HCT116 (cell line): ENCODE data around the gene CLC. TPM values are rescaled to one million over a fixed set of nuclear protein-coding genes. Genes with fewer than 3 reads are reported as not detected.

Source experiments
- ATAC-seq: fragments of 200-7000 bp; cut with Tn5 transposase; 2 replicates; pipeline ENCODE4 v1.9.1; 2020; ENCODE audit warnings: mild to moderate bottlenecking, moderate library complexity
- BruUV-seq: library from RNA; stranded (reverse); fragments of 400-500 nt; replicated peaks from 2 replicates; lab custom pipeline; 2021; lab: Mats Ljungman, UMichigan
- CTCF ChIA-PET: fragments of 300-600 bp; sonication (Branson Sonifier 250); formaldehyde crosslinking; loops from one replicate; lab custom pipeline; 2021; ENCODE audit warnings: antibody characterized with exemption; lab: Charles Lee
- POLR2A ChIA-PET: fragments of 300-600, 350-600 bp; sonication (Branson Sonifier 250); formaldehyde crosslinking; loops from one replicate; lab custom pipeline; 2021; ENCODE audit warnings: antibody characterized with exemption; lab: Charles Lee
- RAD21 ChIA-PET, 2 experiments: fragments of 300-600 bp; sonication (Branson Sonifier 250); formaldehyde crosslinking; loops; one replicate each; lab custom pipeline; 2023; ENCODE audit warnings: low total read pairs in 2 of 2; ENCODE audit not compliant: uncharacterized antibody in 2 of 2, unreplicated experiment in 2 of 2, low non-redundant PET in 1 of 2; lab: Charles Lee
- DNase-seq: peaks from one replicate; pipeline ENCODE4 v3.0.0-alpha.2; 2010; ENCODE audit warnings: low read depth, low spot score
- H2AFZ ChIP-seq: fragments of 200-600 bp; shearing (Covaris generic), sonication (generic); 2 replicates; pipeline ENCODE4 v1.6.1; 2017; ENCODE audit warnings: low read depth, mixed run types, mixed read lengths, antibody characterized with exemption, low read length; ENCODE audit not compliant: poor library complexity, severe bottlenecking
- H3K27ac ChIP-seq: 2 replicates; pipeline ENCODE4 v1.5.1; 2012; ENCODE audit warnings: low read depth, low read length
- H3K27me3 ChIP-seq: fragments of 200-600 bp; sonication (generic); 2 replicates; pipeline ENCODE4 v1.6.1; 2016; ENCODE audit warnings: mixed run types, low read length, mixed read lengths; ENCODE audit not compliant: insufficient read depth
- H3K36me3 ChIP-seq, 2 experiments: fragments of 200-500 bp in 1 of 2; fragments of 200-600 bp in 1 of 2; sonication (Bioruptor generic) in 1 of 2; sonication (generic) in 1 of 2; 2 replicates each; pipeline versions ENCODE4 v1.5.1 to v1.6.1; 2014 to 2016; ENCODE audit warnings: low read length in 2 of 2, inconsistent platforms in 1 of 2, mixed read lengths in 1 of 2, mixed run types in 1 of 2; ENCODE audit not compliant: insufficient read depth in 2 of 2, control insufficient read depth in 1 of 2
- H3K4me1 ChIP-seq, 2 experiments: fragments of 200-600 bp in 1 of 2; sonication (generic) in 1 of 2; 2 replicates each; pipeline versions ENCODE4 v1.5.1 to v1.6.1; 2012 to 2017; ENCODE audit warnings: low read length in 2 of 2, inconsistent platforms in 1 of 2, mild to moderate bottlenecking in 1 of 2, mixed read lengths in 1 of 2, mixed run types in 1 of 2, moderate library complexity in 1 of 2; ENCODE audit not compliant: insufficient read depth in 2 of 2, control insufficient read depth in 1 of 2
- H3K4me2 ChIP-seq: fragments of 200-600 bp; sonication (generic); 2 replicates; pipeline ENCODE4 v1.6.1; 2017; ENCODE audit warnings: mixed run types, low read length, mixed read lengths
- H3K4me3 ChIP-seq, 2 experiments: fragments of 200-600 bp in 1 of 2; sonication (generic) in 1 of 2; replicated peaks in 1 of 2; 2 replicates each; pipeline ENCODE4 v1.5.1; 2011 to 2016; ENCODE audit warnings: low read length in 2 of 2, control low read depth in 1 of 2, low read depth in 1 of 2, mild to moderate bottlenecking in 1 of 2, mixed read lengths in 1 of 2, mixed run types in 1 of 2
- H3K79me2 ChIP-seq: fragments of 200-600 bp; sonication (generic); 2 replicates; pipeline ENCODE4 v1.6.1; 2017; ENCODE audit warnings: mild to moderate bottlenecking, mixed run types, low read length, moderate library complexity, mixed read lengths; ENCODE audit not compliant: insufficient read depth
- H3K9ac ChIP-seq: fragments of 200-600 bp; sonication (generic); 2 replicates; pipeline ENCODE4 v1.6.1; 2016; ENCODE audit warnings: low read length, mixed read lengths
- H3K9me2 ChIP-seq: fragments of 200-600 bp; sonication (generic), shearing (Covaris generic); 2 replicates; pipeline ENCODE4 v1.6.1; 2017; ENCODE audit warnings: mixed run types, mild to moderate bottlenecking, moderate library complexity; ENCODE audit not compliant: insufficient read depth
- H3K9me3 ChIP-seq, 2 experiments: fragments of 200-500 bp in 1 of 2; fragments of 200-600 bp in 1 of 2; sonication (Bioruptor generic) in 1 of 2; sonication (generic) in 1 of 2; 2 replicates each; pipeline ENCODE4 v1.6.1; 2014 to 2017; ENCODE audit warnings: low read length in 2 of 2, mixed read lengths in 2 of 2, inconsistent platforms in 1 of 2, low read depth in 1 of 2, mild to moderate bottlenecking in 1 of 2, mixed run types in 1 of 2, moderate library complexity in 1 of 2; ENCODE audit not compliant: control insufficient read depth in 1 of 2, insufficient read depth in 1 of 2
- H4K20me1 ChIP-seq: fragments of 200-600 bp; sonication (generic), shearing (Covaris generic); 2 replicates; pipeline ENCODE4 v1.6.1; 2017; ENCODE audit warnings: mixed run types, mild to moderate bottlenecking, moderate library complexity; ENCODE audit not compliant: insufficient read depth
- CBX3 ChIP-seq: IDR thresholded peaks from 2 replicates; pipeline ENCODE4 v1.6.1; 2012; ENCODE audit warnings: low read depth
- CEBPB ChIP-seq: IDR thresholded peaks from 2 replicates; pipeline ENCODE4 v1.6.1; 2012; ENCODE audit warnings: low read depth
- CTCF ChIP-seq, 3 experiments: fragments of 200-600 bp in 1 of 3; sonication (generic) in 1 of 3; IDR thresholded peaks in 2 of 3; conservative IDR thresholded peaks in 1 of 3; 2 replicates each; pipeline ENCODE4 v1.5.1; 2012 to 2017; ENCODE audit warnings: low read depth in 2 of 3, low read length in 2 of 3, antibody characterized with exemption in 1 of 3, borderline replicate concordance in 1 of 3, control low read depth in 1 of 3, mild to moderate bottlenecking in 1 of 3, mixed read lengths in 1 of 3, mixed run types in 1 of 3, moderate library complexity in 1 of 3; ENCODE audit not compliant: insufficient read depth in 1 of 3
- EGR1 ChIP-seq: IDR thresholded peaks from 2 replicates; pipeline ENCODE4 v1.6.1; 2012; ENCODE audit warnings: low read depth
- ELF1 ChIP-seq: IDR thresholded peaks from 2 replicates; pipeline ENCODE4 v1.6.1; 2012; ENCODE audit warnings: low read depth, borderline replicate concordance
- EZH2phosphoT487 ChIP-seq: fragments of 200-600 bp; IDR thresholded peaks from 2 replicates; pipeline ENCODE4 v1.6.1; 2018; ENCODE audit warnings: antibody characterized with exemption, borderline replicate concordance
- FOSL1 ChIP-seq: IDR thresholded peaks from 2 replicates; pipeline ENCODE4 v1.6.1; 2012; ENCODE audit warnings: low read depth
- JUND ChIP-seq: IDR thresholded peaks from 2 replicates; pipeline ENCODE4 v1.6.1; 2012
- MAX ChIP-seq: IDR thresholded peaks from 2 replicates; pipeline ENCODE4 v1.6.1; 2012
- POLR2AphosphoS5 ChIP-seq: IDR thresholded peaks from 2 replicates; pipeline ENCODE4 v1.6.1; 2011; ENCODE audit warnings: mild to moderate bottlenecking, low read depth, low read length, moderate library complexity
- REST ChIP-seq: IDR thresholded peaks from 2 replicates; pipeline ENCODE4 v1.6.1; 2012; ENCODE audit warnings: low read depth
- SIN3A ChIP-seq: IDR thresholded peaks from 2 replicates; pipeline ENCODE4 v1.6.1; 2012; ENCODE audit warnings: low read depth
- SP1 ChIP-seq: IDR thresholded peaks from 2 replicates; pipeline ENCODE4 v1.6.1; 2012; ENCODE audit warnings: low read depth
- SRF ChIP-seq: IDR thresholded peaks from 2 replicates; pipeline ENCODE4 v1.6.1; 2012; ENCODE audit warnings: low read depth
- TCF7L2 ChIP-seq: IDR thresholded peaks from 2 replicates; pipeline ENCODE4 v1.7.0; 2011; ENCODE audit warnings: borderline replicate concordance, inconsistent platforms; ENCODE audit not compliant: insufficient read depth, insufficient read length; ENCODE audit errors: extremely low read depth
- YY1 ChIP-seq: IDR thresholded peaks from 2 replicates; pipeline ENCODE4 v1.6.1; 2011; ENCODE audit warnings: low read length, low read depth, moderate library complexity, mild to moderate bottlenecking; ENCODE audit not compliant: insufficient replicate concordance; ENCODE audit errors: extremely low read depth
- ZBTB33 ChIP-seq: IDR thresholded peaks from 2 replicates; pipeline ENCODE4 v1.6.1; 2011; ENCODE audit warnings: mild to moderate bottlenecking, low read length, moderate library complexity; ENCODE audit not compliant: insufficient replicate concordance; ENCODE audit errors: extremely low read depth
- ZFX ChIP-seq: fragments of 450-650 bp; IDR thresholded peaks from 2 replicates; pipeline ENCODE4 v1.6.1; 2017
- ZNF274 ChIP-seq: fragments of 200-500 bp; sonication (Bioruptor generic); IDR thresholded peaks from 2 replicates; pipeline ENCODE4 v1.6.1; 2014; ENCODE audit warnings: mild to moderate bottlenecking, low read depth, low read length, inconsistent platforms
- intact Hi-C: fragments of 100-400 bp; cut with micrococcal nuclease; formaldehyde crosslinking; loops from 2 replicates; pipeline ENCODE4 v1.10.0; 2022
- total RNA-seq: library from RNA; stranded (reverse); gene quantifications from one replicate; pipeline ENCODE4 v1.2.1, GENCODE V29; 2021; ENCODE audit not compliant: unreplicated experiment
- TF ChIP-seq, protein P1 (sequence below): IDR thresholded peaks from 2 replicates; pipeline ENCODE4 v1.6.1; 2012

Gene CLC
- total RNA-seq, 1 experiment from 2014 or later: not detected

GRCh38 chr19:39709026-39709872, 28.6 kb downstream of the CLC start:
- ATAC-seq (no peak), DNase-seq (no peak)
- no peaks in the 10 kb centered on the region for H3K79me2 ChIP-seq
- H3K4me3 ChIP-seq: no peak overlapping the region
- intact Hi-C loops: no loop called here
- no peaks in the 10 kb centered on the region for H4K20me1 ChIP-seq
- H3K9ac ChIP-seq: no peak overlapping the region
- RAD21 ChIA-PET: no interaction called here
- H3K4me1 ChIP-seq: no peaks in the 10 kb centered on the region
- no peaks in the 10 kb centered on the region for H3K36me3 ChIP-seq
- CTCF ChIA-PET: no interaction called here
- POLR2A ChIA-PET: no interaction called here
- no peaks in the 10 kb centered on the region for H3K9me3 ChIP-seq
- H3K27ac ChIP-seq: no peak overlapping the region
- no peak overlapping the region for H3K4me2 ChIP-seq
- H2AFZ ChIP-seq: no peak overlapping the region
- peaks cover 66% of the 10 kb centered on the region for H3K27me3 ChIP-seq
- TF ChIP-seq ZFX (no peak), FOSL1 (no peak), POLR2AphosphoS5 (no peak), MAX (no peak), ZNF274 (no peak), CTCF (IDR thresholded peaks at IDR 0.05 in 2 of 3, conservative IDR thresholded peaks at IDR 0.05 in 1 of 3; ENCODE audit: borderline replicate concordance in 1 of 3, insufficient read depth in 1 of 3, low read depth in 2 of 3, low read length in 2 of 3) (no peak), CEBPB (no peak), EGR1 (no peak), YY1 (no peak), JUND (no peak), ELF1 (no peak), TCF7L2 (no peak), ZBTB33 (no peak), REST (no peak), CBX3 (no peak), EZH2phosphoT487 (no peak), SIN3A (no peak), SP1 (no peak), SRF (no peak)
- TF ChIP-seq, protein P1, sequence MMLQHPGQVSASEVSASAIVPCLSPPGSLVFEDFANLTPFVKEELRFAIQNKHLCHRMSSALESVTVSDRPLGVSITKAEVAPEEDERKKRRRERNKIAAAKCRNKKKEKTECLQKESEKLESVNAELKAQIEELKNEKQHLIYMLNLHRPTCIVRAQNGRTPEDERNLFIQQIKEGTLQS: no peak
- no peaks in the 10 kb centered on the region for H3K9me2 ChIP-seq
- no TSS peak for BruUV-seq
